ENCODE results near the gene BCAN. TPM values are rescaled to one million over a fixed set of nuclear protein-coding genes. Genes with fewer than 3 reads are reported as not detected.

BCAN gene
- total and polyA plus RNA-seq, 2 of the 4 experiments (the other 2 are of a cell fraction), result 0.07 TPM; not detected in 1

- Histone ChIP-seq H2AK9ac (replicated peaks; ENCODE audit: low read depth, low read length, poor library complexity) (peak overlapping the region; percentile 33), H4K8ac (ENCODE audit: low read depth in 2 of 2, low read length in 2 of 2) (peak overlapping the region; percentile 79 to 97; a peak in 2 of 4 replicates), H2AFZ (replicated peaks; ENCODE audit: low read length, poor library complexity) (peak overlapping the region; percentile 93), H2BK5ac (ENCODE audit: low read depth, low read length, poor library complexity, severe bottlenecking) (no peak overlapping the region), H3K9ac (ENCODE audit: low read depth, low read length) (peak overlapping the region; percentile 69), H4K5ac (ENCODE audit: low read depth, low read length) (0 out of 2 replicates have a peak overlapping the region, but pooled peaks have one; percentile 8), H3K4ac (ENCODE audit: low read depth, low read length) (peak overlapping the region; percentile 37; the same call in 1 of the 2 replicates), H3K18ac (ENCODE audit: low read depth, low read length) (no peak overlapping the region), H2AK5ac (ENCODE audit: low read depth, low read length) (peak overlapping the region; percentile 41), H4K20me1 (ENCODE audit: insufficient read depth, low read length) (no peaks in the 10 kb centered on the region), H3K4me1 (ENCODE audit: control insufficient read depth, insufficient read depth, low read length) (peaks cover 3% of the 10 kb centered on the region; the same call in 1 of the 2 replicates), H3K56ac (ENCODE audit: extremely low read depth, insufficient read depth, low read length) (no peak overlapping the region), H2BK15ac (ENCODE audit: low read depth, low read length) (no peak overlapping the region), H4K91ac (ENCODE audit: insufficient read depth, low read depth, low read length) (peak overlapping the region; percentile 55), H3K14ac (replicated peaks; ENCODE audit: low read depth, low read length) (peak overlapping the region; percentile 57; the same call in 1 of the 2 replicates), H3K4me3 (ENCODE audit: insufficient read depth, low read depth, low read length) (peak overlapping the region; percentile 78), H3K9me1 (ENCODE audit: insufficient read depth, low read length) (peaks cover 10% of the 10 kb centered on the region), H2BK120ac (ENCODE audit: low read depth, low read length) (no peak overlapping the region), H3K27me3 (ENCODE audit: control insufficient read depth, insufficient read depth, low read length) (no peaks in the 10 kb centered on the region), H3K36me3 (ENCODE audit: control insufficient read depth, insufficient read depth, low read length) (peaks cover 23% of the 10 kb centered on the region), H3K23ac (ENCODE audit: low read depth, low read length) (peak overlapping the region; percentile 78; the same call in 1 of the 2 replicates), H2BK20ac (ENCODE audit: low read depth, low read length) (no peak overlapping the region), H3K27ac (ENCODE audit: insufficient read depth, low read length) (peak overlapping the region; percentile 56; the same call in 1 of the 2 replicates), H3K9me3 (ENCODE audit: control insufficient read depth, insufficient read depth, low read length) (no peaks in the 10 kb centered on the region), H3K79me1 (ENCODE audit: low read depth in 1 of 2, low read length in 2 of 2) (peaks cover 11 to 31% of the 10 kb centered on the region in 2 experiments), H3K4me2 (ENCODE audit: low read depth, low read length) (peak overlapping the region; percentile 85)
- intact Hi-C loops (cut with micrococcal nuclease) (loop anchor here (5.0 kb wide), 1 partner anchor 110 kb away; no protein-coding TSS in a partner anchor), dilution Hi-C loops (cut with HindIII; ENCODE audit: low sequenced_read_pairs, unreplicated experiment) (no loop called here), in situ Hi-C loops (cut with MboI; ENCODE audit: low sequenced_read_pairs) (no loop called here)
- no peak for DNase-seq
- BruUV-seq (replicated peaks), result no TSS peak
- TF ChIP-seq BHLHE40 (IDR thresholded peaks at IDR 0.05; ENCODE audit: low read depth, low read length), result no peak
- TF ChIP-seq FOS (IDR thresholded peaks at IDR 0.05; ENCODE audit: low read depth, low read length), result no peak
- no peak for TF ChIP-seq RCOR1 (IDR thresholded peaks at IDR 0.05; ENCODE audit: insufficient replicate concordance, low read length)
- no peak for TF ChIP-seq CHD1 (IDR thresholded peaks at IDR 0.05; ENCODE audit: low read depth, low read length)
- TF ChIP-seq ELK1 (IDR thresholded peaks at IDR 0.05; ENCODE audit: borderline replicate concordance, low read depth, low read length), result no peak
- no peak for TF ChIP-seq MAFK (IDR thresholded peaks at IDR 0.05; ENCODE audit: low read depth, low read length)
- TF ChIP-seq MXI1 (IDR thresholded peaks at IDR 0.05; ENCODE audit: borderline replicate concordance, low read depth, low read length), result no peak
- no peak for TF ChIP-seq NFE2L2 (IDR thresholded peaks at IDR 0.05; ENCODE audit: low read depth, low read length)
- no peak for TF ChIP-seq CTCF (conservative IDR thresholded peaks at IDR 0.05; ENCODE audit: low read depth, low read length)
- no peak for TF ChIP-seq USF2 (IDR thresholded peaks at IDR 0.05; ENCODE audit: low read depth, low read length)
- POLR2A ChIA-PET (ENCODE audit: unreplicated experiment), result no interaction called here
- CTCF ChIA-PET, result interaction anchor here (1.6 kb wide), 1 partner anchor 16 kb away, joined by 5 read pairs; no protein-coding TSS in a partner anchor
- ATAC-seq (ENCODE audit: low read depth), result no peak; the same call in 1 of the 2 replicates
- 57% methylated on average over 8 of the region's 16 CpGs; no CpG with 5 or more reads in 1 of the 2 experiments for WGBS, 2 experiments (ENCODE audit: extremely low coverage in 2 of 2, insufficient read length in 1 of 2)
Observed at GRCh38 chr1:156592158-156592909, 49.6 kb upstream of the BCAN start.

Data from IMR-90 (cell line).